Forelimb muscle (tissue), 1 donor: Measurements from ENCODE around the gene SBK1. TPM values are rescaled to one million over a fixed set of nuclear protein-coding genes. Genes with fewer than 3 reads are reported as not detected.
"Not testable (repeated sequence)": the region's sequence is repeated elsewhere in the genome, so short reads cannot be mapped to it uniquely, and the experiment has no call there.

ENCODE experiments used
- DNase-seq: peaks from one replicate; pipeline ENCODE4 v3.0.0-alpha.2; 2013; ENCODE audit warnings: low read depth
- polyA plus RNA-seq: library from polyadenylated mRNA; unstranded; fragments of 120-200 nt; gene quantifications from one replicate; pipeline ENCODE4 v1.2.1, GENCODE V29; 2013; ENCODE audit not compliant: insufficient read length

SBK1 gene
- polyA plus RNA-seq, 1 donor, result 21.8 TPM

- no peak for DNase-seq
Observed at GRCh38 chr16:28308794-28309584, 16.7 kb downstream of the SBK1 start.

- DNase-seq, result no peak
Observed at GRCh38 chr16:28309811-28310311, 17.5 kb downstream of the SBK1 start.

- no peak for DNase-seq
Observed at GRCh38 chr16:28310796-28311195, 18.5 kb downstream of the SBK1 start.

DNA sequence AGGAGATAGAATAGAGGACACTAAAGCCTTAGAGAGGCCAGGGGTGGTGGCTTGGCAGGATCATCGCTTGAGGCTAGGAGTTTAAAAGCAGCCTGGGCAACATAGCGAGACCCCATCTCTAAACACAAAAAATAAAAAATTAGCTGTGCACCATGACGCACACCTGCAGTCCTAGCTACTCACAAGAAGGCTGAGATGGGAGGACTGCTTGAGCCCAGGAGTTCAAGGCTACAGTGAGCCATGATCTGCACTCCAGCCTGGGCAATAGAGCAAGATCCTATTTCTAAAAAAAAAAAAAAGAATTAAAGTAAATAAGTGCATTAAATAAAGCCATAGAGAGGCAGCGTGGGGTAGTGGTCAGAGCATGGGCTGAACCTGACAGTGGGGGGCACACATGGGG, 19.1 kb downstream of the SBK1 start:
- no peak for DNase-seq

DNA sequence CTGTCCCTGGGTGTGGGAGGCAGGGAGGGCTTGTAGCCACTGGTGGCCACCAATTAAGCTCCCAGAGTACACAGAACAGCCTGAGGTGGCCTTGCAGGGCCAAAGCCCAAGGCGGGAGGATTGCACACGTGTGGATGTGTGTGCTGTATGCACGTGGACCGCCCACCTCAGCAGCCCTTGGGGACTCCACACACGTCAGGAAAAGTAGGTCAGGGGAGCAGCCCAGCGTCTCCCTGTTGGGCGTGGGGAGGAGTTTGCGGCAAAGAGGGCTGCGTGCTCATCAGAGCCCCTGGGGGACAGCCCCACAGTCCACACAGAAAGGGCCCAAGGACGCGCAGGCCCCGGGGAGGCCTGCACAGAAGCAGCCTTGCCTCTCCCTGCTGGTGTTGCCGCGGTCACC, 19.6 kb downstream of the SBK1 start:
- DNase-seq, result no peak

GRCh38 chr16:28312327-28312726, 20.0 kb downstream of the SBK1 start:
- no peak for DNase-seq

DNA sequence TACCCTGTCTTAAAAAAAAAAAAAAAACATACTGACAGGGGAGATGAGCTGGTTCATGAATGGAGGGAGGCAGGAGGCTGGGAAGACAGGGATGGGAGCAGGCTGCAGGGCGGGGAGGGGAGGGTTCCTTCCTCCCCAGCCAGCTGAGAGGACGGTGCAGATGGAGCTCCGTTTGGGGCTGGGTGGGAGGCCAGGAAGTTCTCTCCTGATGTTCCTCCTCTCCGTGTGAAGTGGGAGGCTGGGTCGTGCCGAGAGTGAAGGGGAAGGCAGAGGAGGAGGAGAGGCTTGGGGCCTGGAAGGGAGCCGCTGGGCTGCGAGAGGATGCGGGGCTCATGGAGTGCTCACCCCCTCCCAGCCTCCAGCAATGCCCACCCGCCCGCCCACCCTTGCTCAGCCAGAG, 21.3 kb downstream of the SBK1 start:
- DNase-seq, result no peak

DNA sequence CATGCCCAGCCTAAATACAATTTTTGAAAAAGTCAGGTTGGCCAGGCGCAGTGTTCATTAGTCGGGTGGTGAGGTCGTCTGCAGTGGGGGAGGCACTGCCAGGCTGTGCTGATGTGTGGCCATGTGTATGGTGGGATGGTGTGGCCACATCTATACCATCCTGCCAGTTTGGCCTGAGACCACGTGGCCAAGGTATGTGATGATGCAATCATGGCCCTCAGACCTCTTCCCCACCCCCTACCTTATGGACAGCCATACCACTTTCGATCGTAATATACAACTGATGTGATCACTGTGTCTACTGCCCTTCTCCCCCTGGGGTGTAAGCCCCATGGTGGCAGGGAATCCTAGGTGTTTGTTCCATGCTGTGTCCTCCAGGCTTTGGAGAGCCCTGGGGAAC, 23.7 kb downstream of the SBK1 start:
- no peak for DNase-seq

- no peak for DNase-seq
Observed at GRCh38 chr16:28317040-28317880, 24.9 kb downstream of the SBK1 start.

- no peak for DNase-seq
Observed at GRCh38 chr16:28318042-28318744, 25.9 kb downstream of the SBK1 start.

DNA sequence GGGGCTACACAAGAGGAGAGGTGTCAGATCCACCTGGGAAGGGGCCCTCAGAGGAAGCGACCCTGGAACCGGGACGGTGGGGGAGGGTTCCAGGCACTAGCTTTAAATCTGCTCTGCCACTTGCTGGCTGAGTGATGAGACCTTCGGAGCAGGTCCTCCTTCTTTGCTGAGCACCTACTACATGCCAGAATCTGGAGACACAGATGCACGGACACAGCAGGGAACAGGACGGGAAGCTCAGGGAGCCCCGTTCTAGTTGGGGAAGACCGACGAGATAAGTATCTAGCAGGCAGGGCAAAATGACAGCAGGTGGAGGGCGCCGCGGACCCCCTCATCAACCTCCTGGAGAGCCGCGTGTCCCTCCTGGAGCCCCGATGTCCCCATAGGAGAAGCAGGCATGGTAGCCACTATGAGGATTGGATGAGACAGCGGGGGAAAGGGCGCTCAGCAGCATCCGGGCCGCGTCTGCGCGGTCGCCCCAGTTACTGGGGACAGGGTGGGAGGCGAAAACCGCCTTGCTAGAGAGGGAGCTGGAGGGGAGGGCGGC, 27.2 kb downstream of the SBK1 start:
- DNase-seq, result no peak

DNA sequence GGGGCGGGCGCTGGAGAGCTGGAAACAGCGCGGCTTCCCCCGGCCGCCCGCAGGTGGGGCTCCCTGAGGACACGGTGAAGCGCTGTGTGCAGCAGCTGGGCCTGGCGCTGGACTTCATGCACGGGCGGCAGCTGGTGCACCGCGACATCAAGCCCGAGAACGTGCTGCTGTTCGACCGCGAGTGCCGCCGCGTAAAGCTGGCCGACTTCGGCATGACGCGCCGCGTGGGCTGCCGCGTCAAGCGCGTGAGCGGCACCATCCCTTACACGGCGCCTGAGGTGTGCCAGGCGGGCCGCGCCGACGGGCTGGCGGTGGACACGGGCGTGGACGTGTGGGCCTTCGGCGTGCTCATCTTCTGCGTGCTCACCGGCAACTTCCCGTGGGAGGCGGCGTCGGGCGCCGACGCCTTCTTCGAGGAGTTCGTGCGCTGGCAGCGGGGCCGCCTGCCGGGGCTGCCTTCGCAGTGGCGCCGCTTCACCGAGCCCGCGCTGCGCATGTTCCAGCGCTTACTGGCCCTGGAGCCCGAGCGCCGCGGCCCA, 27.8 kb downstream of the SBK1 start:
- no peak for DNase-seq

DNA sequence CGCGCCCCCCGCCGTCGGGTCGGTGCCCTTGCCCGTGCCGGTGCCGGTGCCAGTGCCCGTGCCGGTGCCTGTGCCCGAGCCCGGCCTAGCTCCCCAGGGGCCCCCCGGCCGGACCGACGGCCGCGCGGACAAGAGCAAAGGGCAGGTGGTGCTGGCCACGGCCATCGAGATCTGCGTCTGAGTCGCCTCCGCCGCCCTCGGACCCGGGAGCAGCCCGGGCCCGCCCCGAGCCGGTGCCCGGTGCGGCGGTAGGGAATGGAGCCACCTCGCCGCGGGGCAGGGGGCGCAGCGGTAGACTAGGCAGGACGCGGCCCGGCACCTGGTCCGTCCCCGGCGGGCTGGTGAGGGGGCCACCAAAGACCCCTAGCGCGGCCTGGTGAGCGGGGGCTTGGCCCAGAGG, 28.4 kb downstream of the SBK1 start:
- no peak for DNase-seq

DNA sequence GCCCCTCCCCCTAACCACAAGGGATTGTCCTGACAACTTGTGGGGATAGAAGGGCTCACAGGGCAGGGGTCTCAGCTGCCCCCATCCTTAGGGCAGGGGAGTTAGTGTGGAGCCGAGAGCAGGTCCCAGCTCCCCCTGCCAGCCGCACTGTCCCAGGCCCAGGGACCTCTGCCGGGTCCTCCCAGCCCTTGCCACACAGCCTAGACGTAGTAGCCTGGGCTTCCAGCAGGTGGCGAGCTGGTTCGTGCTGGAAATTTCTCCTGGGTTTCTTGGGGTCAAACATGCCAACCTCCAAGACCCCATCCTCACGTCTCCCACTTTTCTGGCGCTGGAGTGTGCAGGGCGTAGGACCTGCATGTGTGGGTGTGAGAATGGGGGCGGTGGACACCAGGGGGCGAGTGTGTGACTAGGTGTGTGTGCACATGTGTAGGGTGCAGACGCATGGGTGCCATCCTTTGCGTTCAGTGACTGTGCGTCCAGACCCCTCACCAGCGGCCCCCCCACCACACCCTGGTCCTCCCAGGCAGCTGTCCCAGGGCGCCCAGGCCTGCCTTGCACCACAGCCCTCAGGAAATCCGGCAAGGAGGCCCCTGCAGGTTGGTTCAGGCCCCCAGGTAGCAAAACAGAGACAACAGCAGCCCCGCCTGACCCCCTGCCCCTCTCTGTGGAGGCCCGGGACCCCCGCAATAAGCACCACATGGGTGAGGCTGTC, 29.5 kb downstream of the SBK1 start:
- no peak for DNase-seq

- DNase-seq, result no peak
Observed at GRCh38 chr16:28324235-28324886, 32.0 kb downstream of the SBK1 start.

DNA sequence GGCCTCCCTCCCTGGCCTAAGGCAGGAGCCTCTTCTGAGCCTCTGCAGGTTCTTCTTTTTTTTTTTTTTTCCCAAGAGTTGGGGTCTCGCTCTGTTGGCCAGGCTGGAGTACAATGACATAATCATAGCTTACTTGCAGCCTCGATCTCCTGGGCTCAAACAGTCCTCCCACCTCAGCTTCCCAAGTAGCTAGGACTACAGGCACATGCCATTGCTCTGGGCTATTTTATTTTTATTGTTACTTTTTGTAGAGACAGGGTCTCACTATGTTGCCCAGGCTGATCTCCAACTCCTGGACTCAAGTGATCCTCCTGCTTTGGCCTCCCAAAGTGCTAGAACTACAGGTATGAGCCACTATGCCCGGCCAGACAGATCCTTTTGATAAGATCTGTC, 32.6 kb downstream of the SBK1 start:
- DNase-seq, result no peak

DNA sequence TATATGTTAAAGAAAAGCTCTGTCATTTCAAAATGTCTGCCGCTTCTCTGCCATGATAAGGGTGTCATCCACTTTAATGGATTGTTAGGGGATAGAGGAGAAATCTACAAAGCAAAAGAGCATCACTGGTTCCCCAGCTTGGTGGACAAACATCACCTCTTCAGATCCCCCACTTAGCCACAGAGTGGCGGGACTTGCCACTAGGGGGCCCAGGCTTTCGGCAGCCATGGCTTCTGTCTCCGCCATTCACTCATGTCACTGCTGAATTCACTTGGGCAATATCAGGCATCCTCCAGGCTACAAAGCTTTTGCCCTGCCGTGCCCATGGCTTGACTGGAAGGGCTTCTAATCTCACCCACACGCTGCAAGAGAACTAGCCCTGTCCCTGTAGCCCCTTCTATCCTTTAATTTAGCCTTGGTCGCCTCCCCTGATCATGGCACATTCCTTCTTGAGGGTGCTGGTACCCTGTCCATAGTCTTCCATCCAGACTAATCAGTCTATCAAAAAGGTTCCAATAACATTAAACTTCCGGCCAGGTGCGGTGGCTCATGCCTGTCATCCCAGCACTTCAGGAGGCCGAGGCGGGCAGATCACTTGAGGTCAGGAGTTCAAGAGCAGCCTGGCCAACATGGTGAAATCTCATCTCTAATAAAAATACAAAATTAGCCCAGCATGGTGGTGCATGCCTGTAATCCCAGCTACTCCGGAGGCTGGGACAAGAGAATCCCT, 34.7 kb downstream of the SBK1 start:
- DNase-seq, result no peak

DNA sequence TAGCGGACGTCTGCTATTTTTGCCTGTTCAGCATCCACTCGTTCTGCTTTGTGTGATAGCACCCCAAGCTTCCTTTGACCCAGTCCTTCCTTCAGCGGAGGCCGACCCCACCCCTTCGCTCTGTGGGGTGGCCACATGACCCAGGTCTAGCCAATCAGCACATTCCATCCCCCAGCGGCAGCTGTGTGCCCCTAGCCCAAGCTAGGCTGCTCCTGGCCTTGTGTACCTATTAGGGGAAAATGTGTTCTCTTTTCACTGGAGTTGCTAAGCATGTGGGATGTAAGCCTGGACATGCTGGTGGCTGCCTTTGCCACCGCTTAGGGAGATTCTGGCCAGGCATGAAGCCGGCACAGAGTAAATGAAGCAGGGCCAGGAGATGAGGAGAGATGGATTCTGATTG, 37.9 kb downstream of the SBK1 start:
- not testable (repeated sequence) for DNase-seq

DNA sequence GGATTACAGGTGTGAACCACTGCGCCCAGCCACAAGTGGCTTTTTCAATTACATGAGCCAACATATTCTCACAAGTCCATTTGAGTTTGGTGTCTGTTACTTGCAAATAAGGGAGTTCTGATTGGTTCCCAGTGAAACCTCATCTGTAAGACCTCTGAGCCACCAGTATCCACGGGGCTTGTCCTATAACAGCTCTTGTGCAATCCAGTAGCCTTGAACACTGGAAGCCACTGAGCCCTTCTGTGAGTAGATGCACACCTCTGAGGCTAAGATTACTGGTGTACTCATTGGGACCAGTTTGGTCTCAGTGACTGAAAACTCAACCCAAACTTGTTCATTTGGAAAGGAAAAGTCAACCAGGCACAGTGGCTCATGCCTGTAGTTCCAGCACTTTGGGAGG, 38.7 kb downstream of the SBK1 start:
- DNase-seq, result not testable (repeated sequence)

- DNase-seq, result not testable (repeated sequence)
Observed at GRCh38 chr16:28332632-28333031, 40.3 kb downstream of the SBK1 start.
